ENCODE results near the gene TIPARP. TPM values are rescaled to one million over a fixed set of nuclear protein-coding genes. Genes with fewer than 3 reads are reported as not detected.

Gene TIPARP
- total RNA-seq, 1 experiment from 2014 or later: 116 TPM

DNA sequence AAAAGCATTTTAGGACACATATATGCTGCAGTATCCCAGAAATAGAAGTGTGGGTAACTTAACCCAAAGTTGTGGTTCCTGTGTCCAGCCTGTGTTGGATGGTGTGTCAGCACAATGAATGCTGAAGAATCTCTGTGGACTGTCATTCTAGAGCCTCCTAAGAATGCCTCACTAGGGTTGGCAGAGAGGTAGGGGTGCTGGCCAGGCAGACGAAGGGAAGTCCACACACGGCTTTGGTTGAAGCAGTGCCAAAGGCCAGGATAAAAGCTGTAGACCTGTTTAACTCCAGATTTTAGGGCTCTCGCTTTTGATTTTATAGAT is 43.7 kb upstream of the TIPARP start:
- Histone ChIP-seq H3K27ac (ENCODE audit: low read depth, low read length, poor library complexity, severe bottlenecking) (no peak overlapping the region), H3K4me3 (ENCODE audit: low read depth, low read length, poor library complexity, severe bottlenecking) (no peak overlapping the region), H3K27me3 (replicated peaks; ENCODE audit: insufficient read depth, low read depth, low read length, poor library complexity) (no peaks in the 10 kb centered on the region), H3K9me3 (ENCODE audit: low read depth, low read length, poor library complexity, severe bottlenecking) (no peaks in the 10 kb centered on the region), H3K4me1 (ENCODE audit: insufficient read depth, low read length, poor library complexity, severe bottlenecking) (peaks cover 19% of the 10 kb centered on the region), H3K36me3 (ENCODE audit: insufficient read depth, low read length, poor library complexity, severe bottlenecking) (no peaks in the 10 kb centered on the region)
- no peak for DNase-seq (ENCODE audit: low spot score)
- POLR2A ChIA-PET (ENCODE audit: low non-redundant PET): no interaction called here
- BruUV-seq (replicated peaks): no TSS peak
- intact Hi-C loops (cut with micrococcal nuclease; ENCODE audit: unreplicated experiment): no loop called here
- TF ChIP-seq, protein P1, sequence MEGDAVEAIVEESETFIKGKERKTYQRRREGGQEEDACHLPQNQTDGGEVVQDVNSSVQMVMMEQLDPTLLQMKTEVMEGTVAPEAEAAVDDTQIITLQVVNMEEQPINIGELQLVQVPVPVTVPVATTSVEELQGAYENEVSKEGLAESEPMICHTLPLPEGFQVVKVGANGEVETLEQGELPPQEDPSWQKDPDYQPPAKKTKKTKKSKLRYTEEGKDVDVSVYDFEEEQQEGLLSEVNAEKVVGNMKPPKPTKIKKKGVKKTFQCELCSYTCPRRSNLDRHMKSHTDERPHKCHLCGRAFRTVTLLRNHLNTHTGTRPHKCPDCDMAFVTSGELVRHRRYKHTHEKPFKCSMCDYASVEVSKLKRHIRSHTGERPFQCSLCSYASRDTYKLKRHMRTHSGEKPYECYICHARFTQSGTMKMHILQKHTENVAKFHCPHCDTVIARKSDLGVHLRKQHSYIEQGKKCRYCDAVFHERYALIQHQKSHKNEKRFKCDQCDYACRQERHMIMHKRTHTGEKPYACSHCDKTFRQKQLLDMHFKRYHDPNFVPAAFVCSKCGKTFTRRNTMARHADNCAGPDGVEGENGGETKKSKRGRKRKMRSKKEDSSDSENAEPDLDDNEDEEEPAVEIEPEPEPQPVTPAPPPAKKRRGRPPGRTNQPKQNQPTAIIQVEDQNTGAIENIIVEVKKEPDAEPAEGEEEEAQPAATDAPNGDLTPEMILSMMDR (conservative IDR thresholded peaks at IDR 0.05; ENCODE audit: low read depth, low read length): no peak
- no peak for TF ChIP-seq EZH2 (IDR thresholded peaks at IDR 0.05; ENCODE audit: borderline replicate concordance, low read depth, low read length, poor library complexity, severe bottlenecking)
- CTCF ChIA-PET: no interaction called here

DNA sequence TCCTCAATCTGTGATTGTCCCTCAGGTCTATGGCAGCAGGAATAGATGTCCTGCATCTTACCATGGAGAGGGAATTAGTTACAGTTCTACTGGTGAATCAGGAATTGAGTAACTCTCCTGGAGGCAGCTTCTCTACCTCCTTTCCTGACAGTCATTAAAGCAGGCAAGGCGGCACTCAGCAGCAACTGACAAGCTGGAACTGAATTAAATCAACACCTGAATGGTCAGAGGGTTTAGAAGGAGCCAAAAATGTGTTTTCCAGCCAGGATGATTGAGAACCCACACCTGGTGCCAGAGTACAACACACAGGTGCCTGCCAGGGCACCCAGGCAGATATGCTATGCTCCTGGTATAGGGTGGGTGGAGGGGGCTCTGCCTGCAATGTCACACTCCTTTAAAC is 43.1 kb upstream of the TIPARP start:
- H3K36me3 ChIP-seq (ENCODE audit: insufficient read depth, low read length, poor library complexity, severe bottlenecking): no peaks in the 10 kb centered on the region

DNA sequence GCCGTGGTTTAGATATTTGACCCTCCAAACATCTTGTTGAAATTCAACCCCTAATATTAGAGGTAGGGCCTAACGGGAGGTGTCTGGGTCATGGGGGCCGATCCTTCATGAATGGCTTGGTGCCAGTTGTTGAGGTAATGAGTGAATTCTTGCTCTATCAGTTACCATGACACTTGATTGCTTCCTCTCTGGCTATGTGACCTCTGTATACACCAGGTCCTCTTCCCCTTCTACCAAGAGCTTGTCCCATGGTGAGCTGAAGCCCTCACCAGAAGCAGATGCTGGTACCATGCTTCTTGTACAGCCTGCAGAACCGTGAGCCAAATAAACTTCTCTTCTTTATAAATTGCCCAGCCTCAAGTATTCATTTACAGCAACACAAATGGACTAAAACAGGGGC is 41.8 kb upstream of the TIPARP start:
- CTCF ChIA-PET: no interaction called here
- POLR2A ChIA-PET (ENCODE audit: low non-redundant PET): no interaction called here
- Histone ChIP-seq H3K36me3 (ENCODE audit: insufficient read depth, low read length, poor library complexity, severe bottlenecking) (no peaks in the 10 kb centered on the region), H3K4me1 (ENCODE audit: insufficient read depth, low read length, poor library complexity, severe bottlenecking) (peaks cover 19% of the 10 kb centered on the region), H3K4me3 (ENCODE audit: low read depth, low read length, poor library complexity, severe bottlenecking) (no peak overlapping the region), H3K27ac (ENCODE audit: low read depth, low read length, poor library complexity, severe bottlenecking) (no peak overlapping the region), H3K27me3 (replicated peaks; ENCODE audit: insufficient read depth, low read depth, low read length, poor library complexity) (no peaks in the 10 kb centered on the region), H3K9me3 (ENCODE audit: low read depth, low read length, poor library complexity, severe bottlenecking) (no peaks in the 10 kb centered on the region)
- no TSS peak for BruUV-seq (replicated peaks)
- DNase-seq (ENCODE audit: low spot score): no peak
- intact Hi-C loops (cut with micrococcal nuclease; ENCODE audit: unreplicated experiment): no loop called here
- no peak for TF ChIP-seq EZH2 (IDR thresholded peaks at IDR 0.05; ENCODE audit: borderline replicate concordance, low read depth, low read length, poor library complexity, severe bottlenecking)
- TF ChIP-seq, protein P1 (conservative IDR thresholded peaks at IDR 0.05; ENCODE audit: low read depth, low read length): no peak

More for the DNA sequence above, 43.1 kb upstream of the TIPARP start:
- BruUV-seq (replicated peaks): no TSS peak
- Histone ChIP-seq H3K27me3 (replicated peaks; ENCODE audit: insufficient read depth, low read depth, low read length, poor library complexity) (no peaks in the 10 kb centered on the region), H3K4me3 (ENCODE audit: low read depth, low read length, poor library complexity, severe bottlenecking) (no peak overlapping the region), H3K9me3 (ENCODE audit: low read depth, low read length, poor library complexity, severe bottlenecking) (no peaks in the 10 kb centered on the region), H3K4me1 (ENCODE audit: insufficient read depth, low read length, poor library complexity, severe bottlenecking) (peaks cover 19% of the 10 kb centered on the region), H3K27ac (ENCODE audit: low read depth, low read length, poor library complexity, severe bottlenecking) (no peak overlapping the region)
- DNase-seq (ENCODE audit: low spot score): no peak
- POLR2A ChIA-PET (ENCODE audit: low non-redundant PET): no interaction called here
- CTCF ChIA-PET: no interaction called here
- intact Hi-C loops (cut with micrococcal nuclease; ENCODE audit: unreplicated experiment): no loop called here
- TF ChIP-seq, protein P1 (conservative IDR thresholded peaks at IDR 0.05; ENCODE audit: low read depth, low read length): no peak
- no peak for TF ChIP-seq EZH2 (IDR thresholded peaks at IDR 0.05; ENCODE audit: borderline replicate concordance, low read depth, low read length, poor library complexity, severe bottlenecking)

Data from A673 (cell line).